ENCODE results near the gene YAP1.

YAP1 gene

DNA sequence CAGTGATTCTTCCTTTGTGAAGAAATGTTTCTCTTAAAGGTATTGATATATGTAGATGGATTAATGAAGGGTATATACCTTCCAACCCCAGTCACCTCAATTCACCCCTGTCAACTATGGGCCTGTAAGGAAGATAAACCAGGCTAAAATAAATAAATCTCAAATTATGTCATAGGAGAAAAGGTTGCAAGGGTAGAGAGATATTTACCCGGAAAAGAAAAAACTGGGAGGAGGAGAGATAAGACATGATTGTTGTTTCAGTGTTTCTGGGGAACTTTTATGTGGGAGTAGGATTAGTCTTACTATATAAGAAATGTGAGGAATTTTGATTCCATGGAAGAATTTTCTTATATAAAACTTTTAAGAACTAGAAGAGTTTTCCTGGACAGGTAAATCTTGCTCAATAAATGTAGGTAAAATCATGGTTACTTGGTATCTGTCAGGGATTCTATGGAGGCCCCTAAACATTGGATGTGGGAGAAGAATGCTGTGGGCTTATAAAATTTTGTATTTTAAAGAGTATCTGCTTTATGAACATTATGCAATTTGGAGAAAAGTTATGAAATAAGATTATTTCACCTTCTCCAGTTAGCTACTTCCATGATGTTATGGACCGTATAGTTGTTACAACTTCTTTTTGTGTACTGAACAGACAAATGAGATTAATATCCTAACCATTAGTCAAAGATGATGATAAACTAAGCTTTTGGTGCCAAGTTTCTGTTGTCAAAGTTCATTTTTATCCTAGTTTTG, 6.4 kb downstream of the YAP1 start:
- DNase-seq (ENCODE audit: low read depth in 2 of 3, low spot score in 2 of 3) = no peak

DNA sequence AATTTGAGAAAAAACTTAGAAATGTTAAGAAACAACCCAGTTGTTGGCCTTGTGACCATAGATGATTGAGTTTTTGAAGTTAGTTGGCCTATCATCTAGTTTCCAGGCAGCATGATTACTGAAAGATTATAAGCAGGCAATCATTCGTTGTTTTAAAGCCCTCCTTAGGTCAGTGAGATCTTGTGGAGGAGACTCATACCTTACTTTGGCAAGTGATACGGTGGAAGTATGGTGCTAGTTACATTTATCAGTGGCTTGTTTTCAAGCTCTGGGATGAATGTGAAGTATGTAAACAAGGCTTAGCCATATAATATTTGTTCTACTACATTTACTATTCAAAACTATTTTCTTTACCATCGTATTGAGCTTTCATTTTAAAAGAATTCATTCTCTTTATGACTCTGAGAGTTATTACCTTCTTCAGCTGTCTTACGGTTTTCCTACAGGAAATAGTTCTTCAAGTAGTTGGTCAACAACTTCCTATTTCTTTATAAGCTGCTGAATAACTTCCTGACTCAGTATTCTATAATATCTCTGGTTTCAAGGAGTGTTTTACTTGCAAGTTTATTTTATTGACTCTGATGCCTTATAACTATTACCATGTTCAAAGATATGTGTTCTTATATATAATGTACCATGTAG, 7.3 kb downstream of the YAP1 start:
- DNase-seq (ENCODE audit: low read depth in 2 of 3, low spot score in 2 of 3) = no peak

DNA sequence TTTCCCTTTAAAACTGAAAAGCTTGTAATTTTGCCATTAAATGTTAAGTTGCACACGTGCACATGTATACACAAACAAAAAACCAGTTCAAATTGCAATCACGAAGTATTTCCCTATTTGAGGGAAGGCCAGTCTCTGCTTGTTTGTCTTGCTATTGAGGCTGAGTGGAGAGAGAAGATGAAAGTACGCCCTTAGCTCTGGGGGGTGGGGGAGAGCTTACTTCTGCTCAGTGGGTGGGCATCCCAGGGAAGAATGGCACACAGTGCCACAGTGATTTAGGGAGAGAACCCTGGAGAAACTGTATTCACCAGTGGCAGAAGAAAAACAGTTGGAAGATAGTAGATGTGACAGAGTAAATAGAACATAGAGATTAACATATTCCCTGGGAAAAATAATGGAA, 8.7 kb downstream of the YAP1 start:
- no peak for DNase-seq (ENCODE audit: low read depth in 2 of 3, low spot score in 2 of 3)

DNA sequence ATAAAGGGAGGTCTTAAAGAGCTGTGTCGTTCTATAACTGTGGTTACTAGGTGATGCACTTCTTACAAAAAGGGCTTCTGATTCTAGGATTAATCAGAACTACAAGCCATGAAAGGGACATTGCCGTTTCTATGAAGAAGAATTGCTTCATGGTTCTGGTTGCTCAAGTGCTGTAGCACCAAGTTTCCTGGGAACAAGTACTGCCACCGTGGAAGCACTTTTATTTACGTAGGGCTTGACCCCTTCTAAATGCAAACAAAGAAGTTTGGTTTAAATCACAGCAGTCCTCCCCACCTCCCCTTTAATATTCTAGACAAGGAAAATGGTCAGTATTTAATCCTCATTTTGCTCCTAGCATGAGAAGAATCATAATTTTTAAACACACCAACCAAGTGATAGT, 9.8 kb downstream of the YAP1 start:
- DNase-seq (ENCODE audit: low read depth in 2 of 3, low spot score in 2 of 3) = no peak

DNA sequence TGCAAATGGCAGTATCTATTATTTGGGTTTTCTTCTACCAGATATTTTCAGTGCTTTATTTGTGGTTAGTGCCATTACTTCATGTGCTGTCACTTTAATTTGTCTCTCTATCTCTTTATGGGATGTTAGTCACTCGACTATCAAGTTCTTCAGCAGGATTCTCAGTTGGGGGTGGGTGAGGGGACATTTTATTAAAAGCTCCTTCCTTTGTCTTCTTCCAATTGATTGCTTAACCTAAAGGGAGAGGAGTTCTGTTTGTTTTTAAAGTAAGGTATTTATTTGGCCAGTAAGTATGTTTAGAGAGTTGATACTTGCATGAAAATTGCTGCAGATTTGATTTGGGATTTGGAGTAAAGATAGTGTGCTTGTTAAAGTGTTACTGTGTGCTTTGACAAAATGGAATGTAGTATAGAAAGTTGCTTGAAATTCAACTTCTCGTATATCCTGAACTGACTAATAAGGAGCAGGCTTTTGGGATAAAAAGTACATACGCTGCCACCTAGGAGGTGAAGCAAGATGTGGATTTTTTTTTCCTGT, 10.3 kb downstream of the YAP1 start:
- no peak for DNase-seq (ENCODE audit: low read depth in 2 of 3, low spot score in 2 of 3)

DNA sequence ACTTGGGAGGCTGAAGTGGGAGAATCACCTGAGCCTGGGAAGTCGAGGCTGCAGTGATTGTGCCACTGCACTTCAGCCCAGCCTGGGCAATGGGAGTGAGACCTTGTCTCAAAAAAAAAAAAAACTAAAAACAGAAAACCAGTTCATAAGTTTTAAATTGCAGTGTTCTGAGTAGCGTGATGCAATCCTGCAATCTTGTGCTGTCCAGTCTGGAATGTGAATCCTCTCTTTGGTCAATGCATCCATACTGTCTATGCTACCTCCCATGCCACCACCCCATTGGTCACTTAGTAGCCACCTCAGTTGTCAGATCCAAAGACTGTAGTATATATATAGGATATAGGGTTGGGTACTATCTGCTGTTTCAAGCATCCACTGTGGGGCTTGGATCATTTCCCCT, 11.1 kb downstream of the YAP1 start:
- no peak for DNase-seq (ENCODE audit: low read depth in 2 of 3, low spot score in 2 of 3)

DNA sequence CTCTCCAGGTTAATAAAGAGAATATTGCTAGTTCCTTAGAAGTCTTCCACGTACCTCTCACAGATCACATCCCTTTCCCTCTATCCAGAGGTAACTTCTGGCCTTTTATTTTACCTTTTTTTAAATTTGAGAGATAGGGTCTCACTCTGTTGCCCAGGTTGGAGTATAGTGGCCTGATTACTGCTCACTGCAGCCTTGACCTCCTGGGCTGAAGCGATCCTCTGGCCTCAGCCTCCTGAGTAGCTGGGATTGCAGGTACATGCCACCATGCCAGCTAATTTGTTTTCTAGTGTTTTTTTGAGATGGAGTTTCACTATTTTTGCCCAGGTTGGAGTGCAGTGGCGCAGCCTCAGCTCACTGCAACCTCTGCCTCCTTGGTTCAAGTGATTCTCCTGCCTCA, 24.4 kb downstream of the YAP1 start:
- DNase-seq (ENCODE audit: low read depth in 2 of 3, low spot score in 2 of 3) = no peak

DNA sequence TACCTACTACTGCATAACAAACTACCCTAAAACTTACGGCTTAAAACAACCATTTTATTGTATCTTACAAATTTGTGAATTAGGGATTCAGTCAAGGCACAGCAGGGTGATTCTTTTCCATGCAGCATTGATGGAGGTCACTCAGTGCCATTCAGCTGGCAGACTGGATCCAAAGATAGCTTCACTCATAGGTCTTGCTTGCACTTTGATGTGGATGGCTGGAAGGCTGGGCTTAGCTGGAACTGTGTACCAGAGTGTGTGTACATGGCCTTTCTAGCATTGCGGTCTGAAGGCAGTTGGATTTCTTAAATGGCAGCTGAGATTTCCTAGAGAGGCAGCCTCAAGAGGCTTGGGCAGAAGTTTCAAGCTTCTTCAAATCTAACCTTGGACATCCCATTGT, 25.0 kb downstream of the YAP1 start:
- DNase-seq (ENCODE audit: low read depth in 2 of 3, low spot score in 2 of 3) = no peak

DNA sequence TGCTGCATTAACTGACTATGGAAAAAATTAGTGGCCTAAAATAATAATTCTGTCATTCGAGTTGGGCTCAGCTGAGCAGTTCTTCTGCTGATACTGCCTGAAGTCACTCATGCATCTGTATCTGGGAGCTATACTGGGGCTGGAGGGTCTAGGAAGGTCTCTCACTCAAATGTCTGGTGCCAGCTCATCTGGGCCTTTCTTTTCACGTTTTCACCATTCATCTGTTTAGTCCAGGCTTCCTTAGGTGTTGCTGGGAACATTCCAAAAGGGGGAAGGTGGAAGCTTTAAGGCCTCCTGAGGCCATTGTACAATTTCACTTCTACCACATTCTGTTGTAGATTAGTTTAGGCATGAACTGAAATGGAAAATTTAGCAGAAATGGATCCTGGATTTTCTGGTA, 28.0 kb downstream of the YAP1 start:
- no peak for DNase-seq (ENCODE audit: low read depth in 2 of 3, low spot score in 2 of 3)

DNA sequence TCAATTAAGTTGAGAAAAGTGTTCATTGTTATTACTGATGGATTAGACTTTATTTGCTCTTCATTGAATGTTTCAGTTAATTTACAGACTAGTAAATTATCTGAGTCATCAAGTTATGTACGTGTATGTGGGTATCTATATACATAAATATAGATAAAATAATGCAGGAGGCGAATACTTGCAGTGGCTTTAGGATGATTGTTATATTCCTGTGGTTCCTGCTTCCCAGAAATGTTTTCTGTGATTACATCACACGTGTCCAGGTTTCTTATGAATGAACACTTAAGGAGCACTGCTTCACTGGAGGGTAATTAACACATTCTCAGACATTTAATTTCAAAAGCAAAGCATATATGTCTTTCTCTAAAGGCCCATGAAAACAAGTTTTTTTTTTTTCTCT, 28.4 kb downstream of the YAP1 start:
- no peak for DNase-seq (ENCODE audit: low read depth in 2 of 3, low spot score in 2 of 3)

DNA sequence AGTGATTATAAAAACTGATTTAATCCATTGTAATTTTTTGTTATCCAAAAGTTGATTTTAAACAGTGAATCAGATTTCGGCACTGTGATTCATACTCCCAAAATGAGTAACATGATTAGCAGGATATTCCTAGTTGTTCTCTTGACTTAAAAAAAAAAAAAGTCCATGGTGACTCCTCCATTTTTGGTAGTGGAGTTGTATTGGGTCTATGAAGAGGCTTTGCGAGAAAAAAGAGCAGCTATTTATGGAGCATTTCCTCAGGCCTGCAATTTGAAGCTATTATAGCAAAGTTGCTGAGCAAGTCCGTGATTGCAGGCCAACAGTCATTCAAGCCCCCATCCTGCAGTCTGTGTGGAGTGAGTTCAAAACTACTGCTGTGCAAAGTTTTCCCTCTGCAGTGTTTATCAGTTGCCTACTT, 28.8 kb downstream of the YAP1 start:
- no peak for DNase-seq (ENCODE audit: low read depth in 2 of 3, low spot score in 2 of 3)

DNA sequence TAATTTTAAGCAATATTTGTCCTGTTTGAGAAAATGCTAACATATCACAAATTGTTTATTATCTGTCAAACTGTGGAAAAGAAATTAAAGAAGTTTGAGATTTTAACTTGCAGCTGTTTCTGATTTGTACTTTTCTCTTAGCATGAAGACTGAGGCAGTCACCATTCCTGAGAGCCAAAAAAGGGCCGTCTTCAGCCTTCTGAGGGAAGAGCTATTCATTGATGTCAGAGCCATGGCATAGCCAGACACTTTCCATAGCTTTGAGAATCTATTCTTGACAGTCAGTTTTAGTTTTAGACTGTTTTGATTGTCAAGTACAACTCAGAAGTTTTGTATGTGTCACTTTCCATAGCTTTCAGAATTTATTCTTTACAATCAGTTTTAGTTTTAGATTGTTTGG, 32.1 kb downstream of the YAP1 start:
- no peak for DNase-seq (ENCODE audit: low read depth in 2 of 3, low spot score in 2 of 3)

DNA sequence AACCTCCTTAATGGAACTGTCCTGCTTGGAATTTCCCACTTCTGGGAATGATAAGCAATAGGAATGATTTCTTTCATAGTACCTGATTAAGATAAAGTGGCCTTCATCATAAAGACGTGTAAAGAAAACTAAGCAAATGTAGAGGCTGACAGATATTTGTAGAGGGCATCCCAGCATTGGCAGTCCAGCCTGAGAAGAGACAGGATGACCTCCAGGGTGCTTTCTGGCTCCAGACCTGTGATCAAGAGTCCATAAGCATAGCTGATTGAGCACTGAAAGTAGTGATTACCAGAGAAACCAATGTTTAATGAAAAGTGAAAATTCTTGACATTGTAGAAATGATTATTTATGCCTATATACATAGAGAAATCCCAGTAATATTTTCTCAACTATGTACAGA, 33.6 kb downstream of the YAP1 start:
- DNase-seq (ENCODE audit: low read depth in 2 of 3, low spot score in 2 of 3) = no peak

DNA sequence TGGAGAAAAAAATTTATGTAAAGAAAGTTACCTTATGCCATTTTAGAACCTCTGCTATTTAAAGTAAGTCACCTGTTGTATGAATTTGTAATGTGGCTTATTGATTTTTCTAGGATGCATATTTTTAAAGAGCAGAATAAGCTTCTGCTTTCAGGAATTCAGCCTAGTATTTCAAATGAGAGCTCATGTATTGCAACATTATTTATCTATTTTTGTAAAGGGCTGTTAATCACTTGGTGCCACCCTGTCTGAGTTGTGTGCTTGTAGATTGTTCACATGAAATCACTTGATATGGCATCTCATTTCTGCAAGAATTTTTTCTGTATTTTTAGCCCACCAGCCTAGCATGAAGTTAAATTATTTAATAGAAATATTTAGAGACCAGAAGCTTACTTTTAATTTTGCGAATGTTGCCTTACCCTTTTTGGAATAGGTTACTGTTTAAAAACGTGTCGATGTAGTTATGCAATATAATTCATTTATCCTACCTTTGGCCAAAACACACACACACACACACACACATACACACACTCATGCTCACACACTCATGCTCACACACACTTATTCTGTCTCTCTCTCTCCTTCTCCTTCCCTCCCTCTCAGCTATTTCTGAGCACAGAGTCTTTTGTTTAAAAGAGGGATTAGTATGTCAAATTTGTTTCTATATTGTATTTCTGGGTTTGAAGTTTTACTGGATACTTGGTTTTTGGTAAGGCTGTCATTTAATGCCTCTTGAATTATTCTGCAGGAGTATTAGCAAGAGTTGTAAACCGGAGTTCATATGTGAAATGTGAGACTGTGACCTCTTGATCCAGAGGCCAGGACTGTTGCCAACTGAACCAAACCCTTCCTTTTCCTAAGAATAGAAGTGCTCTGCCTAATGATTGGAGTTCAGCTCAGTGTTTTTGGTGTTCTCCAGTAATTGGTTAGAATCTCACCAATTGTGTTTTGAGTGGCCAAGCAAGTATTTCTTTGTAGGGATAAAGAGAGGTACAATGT, 34.4 kb downstream of the YAP1 start:
- no peak for DNase-seq (ENCODE audit: low read depth in 2 of 3, low spot score in 2 of 3)

DNA sequence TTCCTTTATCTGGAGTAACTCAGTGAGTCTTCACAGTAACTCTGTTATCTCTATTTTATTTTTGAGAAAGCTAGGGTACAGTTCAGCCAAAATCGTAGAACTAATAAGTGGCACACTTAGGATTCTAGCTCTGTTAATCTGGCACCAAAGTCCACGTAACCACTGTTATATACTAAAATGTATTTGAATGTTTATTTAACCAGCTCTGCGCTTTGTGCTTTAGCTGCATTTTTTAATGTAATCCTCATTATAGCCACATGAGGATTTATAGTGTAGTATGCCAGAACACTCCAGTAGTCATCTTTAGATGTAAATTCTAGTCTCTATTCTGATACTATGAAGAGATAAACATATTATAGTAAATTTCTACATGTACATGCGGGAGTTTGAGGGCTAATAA, 36.8 kb downstream of the YAP1 start:
- no peak for DNase-seq (ENCODE audit: low read depth in 2 of 3, low spot score in 2 of 3)

DNA sequence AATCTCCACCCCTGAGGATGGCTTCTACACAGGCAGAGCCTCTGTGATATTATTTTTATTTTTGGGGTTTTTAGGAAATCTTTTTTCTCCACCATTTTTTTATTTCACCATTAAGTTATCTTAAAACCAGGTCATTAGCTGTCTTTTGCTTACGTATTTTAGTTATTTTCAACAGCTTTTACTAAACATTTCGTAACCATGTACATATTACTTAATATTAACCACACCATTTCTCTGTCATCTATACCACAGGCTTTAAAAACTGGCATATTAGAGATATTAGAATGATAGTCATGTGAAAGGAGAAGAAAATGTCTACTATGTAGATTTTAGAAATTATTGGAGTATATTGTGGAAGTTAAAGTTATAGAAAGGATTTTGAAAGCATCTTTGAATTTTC, 37.4 kb downstream of the YAP1 start:
- DNase-seq (ENCODE audit: low read depth in 2 of 3, low spot score in 2 of 3) = no peak

DNA sequence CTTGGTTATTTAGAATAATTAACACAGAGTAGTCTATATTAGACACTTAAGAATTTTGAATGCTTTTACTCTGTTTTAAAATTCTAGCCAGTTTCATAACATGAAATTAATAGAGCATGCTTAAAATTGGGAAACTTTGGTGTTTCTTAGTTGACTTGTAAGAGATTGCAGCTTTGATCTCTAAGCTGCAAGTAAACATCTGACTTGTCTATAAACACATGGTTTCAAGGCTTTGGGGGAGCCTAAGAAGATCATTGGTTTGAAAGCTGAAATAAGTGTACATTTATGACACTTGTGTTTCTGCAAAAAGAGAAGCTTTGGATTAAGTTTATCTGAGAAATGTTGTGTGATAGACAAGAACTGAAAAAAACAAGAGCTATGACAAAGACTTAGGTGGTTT, 37.8 kb downstream of the YAP1 start:
- no peak for DNase-seq (ENCODE audit: low read depth in 2 of 3, low spot score in 2 of 3)

DNA sequence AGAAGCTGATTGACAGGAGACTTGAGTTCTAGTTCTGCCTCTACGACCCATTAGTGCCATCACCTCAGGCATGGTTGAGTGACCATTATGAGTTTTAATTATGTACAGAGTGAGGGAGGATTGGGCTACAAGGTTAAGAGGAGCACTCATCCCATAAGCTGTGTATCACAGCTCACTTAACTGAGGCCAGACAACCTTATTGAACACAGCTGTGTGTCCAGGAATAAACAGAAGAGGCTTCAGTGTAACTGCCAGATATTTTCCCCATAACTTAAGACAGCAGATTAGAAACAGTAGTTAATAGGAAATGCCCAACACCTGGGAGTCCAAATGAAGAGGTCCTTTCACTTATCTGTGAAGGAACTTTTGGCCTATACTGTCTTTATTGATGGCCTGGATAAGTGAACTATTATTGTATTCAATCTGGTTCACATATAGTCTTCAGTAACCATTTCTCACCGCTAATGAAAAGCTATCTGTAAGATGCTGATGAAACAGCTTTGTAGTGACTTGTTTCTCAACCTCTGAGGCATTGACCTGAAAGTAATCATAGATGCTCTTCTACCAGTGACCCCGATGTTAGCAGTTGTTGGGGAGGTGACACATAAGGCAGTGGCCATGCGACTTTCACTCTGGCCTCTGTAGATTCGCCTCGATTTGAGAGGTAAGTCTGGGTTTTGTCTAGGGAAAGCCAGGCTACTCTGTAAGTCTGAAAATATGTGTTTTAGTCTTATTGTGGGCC, 41.7 kb downstream of the YAP1 start:
- DNase-seq (ENCODE audit: low read depth in 2 of 3, low spot score in 2 of 3) = no peak

DNA sequence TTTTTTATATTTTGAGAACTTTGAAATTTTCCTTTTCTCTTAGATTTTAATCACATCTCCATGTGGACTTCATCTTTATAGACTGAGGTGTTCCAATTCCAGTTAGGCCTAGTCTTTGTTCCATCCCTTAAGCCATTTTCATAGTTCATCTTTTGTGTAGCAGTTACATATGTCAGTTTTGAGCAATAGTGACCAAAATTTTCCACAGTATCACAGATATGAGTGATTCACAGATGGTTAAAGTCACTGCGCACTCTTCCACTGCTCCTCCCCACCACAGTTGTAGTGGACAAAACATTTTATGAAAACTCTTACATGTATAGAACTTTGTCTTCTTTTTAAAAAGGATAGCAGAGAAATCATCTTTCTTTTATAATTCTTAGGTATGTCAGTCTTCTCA, 42.8 kb downstream of the YAP1 start:
- DNase-seq (ENCODE audit: low read depth in 2 of 3, low spot score in 2 of 3) = no peak

DNA sequence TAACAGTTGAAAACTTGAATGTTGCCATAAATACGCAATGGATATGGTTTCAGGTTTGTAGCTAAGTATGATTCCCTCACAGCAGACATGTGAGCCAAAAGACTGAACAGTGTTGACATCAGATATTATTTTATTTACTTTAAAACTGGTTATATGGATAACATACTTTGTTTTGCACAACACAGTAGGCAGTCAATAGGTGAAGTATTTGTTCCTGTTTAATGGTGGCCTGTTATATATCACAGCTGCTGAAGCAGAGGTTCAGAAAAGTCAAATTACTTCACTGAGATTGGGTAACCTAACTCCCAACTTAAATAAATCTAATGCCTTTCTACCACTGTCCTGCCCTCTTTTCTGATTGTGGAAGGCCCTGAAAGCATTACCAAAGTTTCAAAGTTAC, 44.6 kb downstream of the YAP1 start:
- no peak for DNase-seq (ENCODE audit: low read depth in 2 of 3, low spot score in 2 of 3)

DNA sequence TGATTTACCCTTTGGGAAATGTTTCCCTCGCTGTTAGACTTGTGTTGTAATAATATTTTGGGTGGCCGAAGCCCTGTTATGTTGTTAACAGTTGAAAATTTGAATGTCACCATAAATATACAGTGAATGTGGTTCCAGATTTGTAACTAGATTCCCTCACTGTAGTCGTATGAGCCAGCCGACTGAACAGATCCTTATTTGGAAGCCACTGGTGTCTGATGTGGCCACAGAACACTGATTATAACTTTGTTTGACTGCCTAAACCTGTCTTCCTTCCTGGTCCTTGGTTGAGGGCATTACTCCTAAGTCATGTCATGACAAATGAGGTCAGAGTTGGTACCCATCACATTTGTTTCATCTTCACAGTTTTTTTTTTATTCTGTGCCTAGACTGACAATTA, 45.4 kb downstream of the YAP1 start:
- DNase-seq (ENCODE audit: low read depth in 2 of 3, low spot score in 2 of 3) = no peak

All from activated CD8-positive, alpha-beta memory T cell treated with anti-CD3 and anti-CD28 coated beads for 48 hours (primary cell).